GM12878 (cell line): ENCODE measurements around the gene PCDHGB6. TPM values are rescaled to one million over a fixed set of nuclear protein-coding genes. Genes with fewer than 3 reads are reported as not detected.
"Not testable (repeated sequence)": the region's sequence is repeated elsewhere in the genome, so short reads cannot be mapped to it uniquely, and the experiment has no call there.

Experiments
- ATAC-seq: fragments of 200-7000 bp; cut with Tn5 transposase; 3 replicates; pipeline ENCODE4 v1.9.1; 2020; ENCODE audit warnings: mild to moderate bottlenecking, moderate library complexity
- BruUV-seq: library from RNA; stranded (reverse); fragments of 400-500 nt; replicated peaks from 2 replicates; lab custom pipeline; 2021; lab: Mats Ljungman, UMichigan
- CTCF ChIA-PET: fragments of 300-600 bp; sonication (Branson Sonifier 250); formaldehyde crosslinking; extraction: SDS; loops from one replicate; lab custom pipeline; 2021; ENCODE audit warnings: inconsistent platforms; lab: Yijun Ruan, JAX
- POLR2A ChIA-PET: fragments of 350-600 bp; formaldehyde crosslinking; extraction: SDS; loops from one replicate; lab custom pipeline; 2021; ENCODE audit warnings: inconsistent platforms; lab: Charles Lee
- RAD21 ChIA-PET: fragments of 300-600 bp; sonication (Branson Sonifier 250); formaldehyde crosslinking; loops from one replicate; lab custom pipeline; 2023; ENCODE audit warnings: antibody characterized with exemption; ENCODE audit not compliant: unreplicated experiment; lab: Charles Lee
- SMC1A ChIA-PET: fragments of 300-600 bp; sonication (Branson Sonifier 250); formaldehyde crosslinking; loops from one replicate; lab custom pipeline; 2023; ENCODE audit not compliant: unreplicated experiment, uncharacterized antibody; lab: Charles Lee
- DNase-seq: peaks from one replicate; pipeline ENCODE4 v3.0.0-alpha.2; 2011; ENCODE audit warnings: low read depth, low spot score
- FAIRE-seq: peaks from 3 replicates; lab custom pipeline; 2011; peaks lifted over from hg19 to GRCh38; lab: Jason Lieb, UNC
- H2AFZ ChIP-seq: 2 replicates; pipeline ENCODE4 v1.6.0; 2011; ENCODE audit warnings: low read depth, low read length, control low read depth; ENCODE audit not compliant: control insufficient read depth
- H3K27ac ChIP-seq: 2 replicates; pipeline ENCODE4 v1.5.1; 2011; ENCODE audit warnings: control low read depth; ENCODE audit not compliant: control insufficient read depth, insufficient read depth
- H3K27me3 ChIP-seq, 2 experiments: replicated peaks in 1 of 2; 2 replicates each; pipeline versions ENCODE4 v1.6.0 to v1.6.1; 2011; ENCODE audit warnings: low read length in 1 of 2; ENCODE audit not compliant: control insufficient read depth in 2 of 2, insufficient read depth in 2 of 2
- H3K36me3 ChIP-seq, 2 experiments: 2 replicates each; pipeline ENCODE4 v1.5.1; 2011; ENCODE audit warnings: low read length in 1 of 2; ENCODE audit not compliant: control insufficient read depth in 2 of 2, insufficient read depth in 2 of 2
- H3K4me1 ChIP-seq: 2 replicates; pipeline ENCODE4 v1.6.1; 2011; ENCODE audit warnings: mild to moderate bottlenecking, low read length, moderate library complexity, mixed read lengths; ENCODE audit not compliant: control insufficient read depth, insufficient read depth
- H3K4me2 ChIP-seq: 2 replicates; pipeline ENCODE4 v1.6.0; 2011; ENCODE audit warnings: control low read depth; ENCODE audit not compliant: control insufficient read depth, insufficient read depth
- H3K4me3 ChIP-seq: fragments of 200-600 bp; sonication (generic); 2 replicates; pipeline ENCODE4 v1.5.1; 2016
- H3K79me2 ChIP-seq: 2 replicates; pipeline ENCODE4 v1.6.0; 2011; ENCODE audit warnings: low read length; ENCODE audit not compliant: control insufficient read depth, insufficient read depth
- H3K9ac ChIP-seq: 2 replicates; pipeline ENCODE4 v1.8.0; 2011; ENCODE audit warnings: low read length, control low read depth, mixed read lengths; ENCODE audit not compliant: control insufficient read depth, insufficient read depth
- H3K9me3 ChIP-seq: replicated peaks from 3 replicates; pipeline ENCODE4 v1.5.1; 2011; ENCODE audit warnings: mild to moderate bottlenecking, low read length; ENCODE audit not compliant: control insufficient read depth, insufficient read depth
- H4K20me1 ChIP-seq: 2 replicates; pipeline ENCODE4 v1.6.0; 2011; ENCODE audit not compliant: control insufficient read depth, insufficient read depth
- BCL3 ChIP-seq: IDR thresholded peaks from 2 replicates; pipeline ENCODE4 v1.6.1; 2011; ENCODE audit warnings: borderline replicate concordance, low read depth, mild to moderate bottlenecking, moderate library complexity, low read length; ENCODE audit not compliant: insufficient read depth, poor library complexity, severe bottlenecking
- CHD1 ChIP-seq: IDR thresholded peaks from 2 replicates; pipeline ENCODE4 v1.6.1; 2012; ENCODE audit warnings: low read depth, low read length, improper control_type of control experiment
- HDAC6 ChIP-seq: fragments of 200-600 bp; sonication (generic); IDR thresholded peaks from one replicate; pipeline ENCODE4 v1.8.0; 2017; ENCODE audit warnings: antibody characterized with exemption; ENCODE audit not compliant: unreplicated experiment
- JUND ChIP-seq: IDR thresholded peaks from 2 replicates; pipeline ENCODE4 v1.6.1; 2012; ENCODE audit warnings: low read depth, mild to moderate bottlenecking, low read length, improper control_type of control experiment, moderate library complexity
- PBX3 ChIP-seq: IDR thresholded peaks from 2 replicates; pipeline ENCODE4 v1.6.1; 2011; ENCODE audit warnings: mild to moderate bottlenecking, low read depth, low read length, moderate library complexity; ENCODE audit not compliant: insufficient replicate concordance
- RELB ChIP-seq: fragments of 450-650 bp; IDR thresholded peaks from 2 replicates; pipeline ENCODE4 v1.6.1; 2017; ENCODE audit warnings: low read depth, mild to moderate bottlenecking, moderate library complexity
- SMC3 ChIP-seq: IDR thresholded peaks from 2 replicates; pipeline ENCODE4 v1.6.1; 2011; ENCODE audit warnings: low read length, improper control_type of control experiment, borderline replicate concordance
- STAT3 ChIP-seq: IDR thresholded peaks from 2 replicates; pipeline ENCODE4 v1.6.1; 2011; ENCODE audit warnings: low read depth, low read length, improper control_type of control experiment
- SUZ12 ChIP-seq: fragments of 200-600 bp; sonication (generic); IDR thresholded peaks from one replicate; pipeline ENCODE4 v1.6.1; 2018; ENCODE audit warnings: antibody characterized with exemption, mild to moderate bottlenecking; ENCODE audit not compliant: unreplicated experiment
- TBL1XR1 ChIP-seq: IDR thresholded peaks from 2 replicates; pipeline ENCODE4 v1.6.1; 2012; ENCODE audit warnings: low read depth, low read length, improper control_type of control experiment
- WGBS: methylation state at CpG from one replicate; pipeline ENCODE4 v1.1.6; 2016; ENCODE audit warnings: low lambda C conversion rate; ENCODE audit not compliant: insufficient replicate concordance, insufficient coverage; ENCODE audit errors: missing lambda C conversion rate; 5-methylcytosine and 5-hydroxymethylcytosine counted together
- in situ Hi-C: fragments of 300-500 bp; cut with MboI; formaldehyde crosslinking; loops from 9 replicates; pipeline ENCODE4 v1.14.3; 2018; ENCODE audit warnings: mixed read lengths
- intact Hi-C: fragments of 100-400 bp; cut with micrococcal nuclease; formaldehyde crosslinking; loops from one replicate; pipeline ENCODE4 v1.14.2; 2022; ENCODE audit not compliant: unreplicated experiment
- polyA plus RNA-seq, 11 experiments: library from polyadenylated mRNA; depleted of rRNA in 4 of 11; unstranded in 6 of 11; stranded (reverse) in 5 of 11; fragments of >200 nt; fragmentation: Nextera tagmentation in 4 of 11; fragmentation: Illumina TruSeq in 1 of 11; extraction: Ambion mirVana in 4 of 11; extraction: Trizol in 1 of 11; gene quantifications; 1 replicate in 1 of 11; 2 replicates in 10 of 11; pipeline versions ENCODE4 v1.2.1 to v1.2.3, GENCODE V29; 2011 to 2016; ENCODE audit warnings: inconsistent platforms in 2 of 11, missing spikeins in 2 of 11, low read depth in 1 of 11
- total RNA-seq, 4 experiments: library from RNA; depleted of rRNA in 3 of 4; stranded (reverse); fragments of >200 nt in 3 of 4; fragmentation: Illumina TruSeq in 1 of 4; extraction: Trizol in 1 of 4; gene quantifications; 2 replicates each; pipeline versions ENCODE4 v1.2.1 to v1.2.3, GENCODE V29; 2013 to 2021

The PCDHGB6 gene
- total and polyA plus RNA-seq, 10 of the 15 experiments (the other 5 are each of a cell fraction or from before 2014, with no cell fraction given): 0.07 to 1.0 (median 0.31) TPM

GRCh38 chr5:141374627-141375026 is 33.2 kb upstream of the PCDHGB6 start:
- no peaks in the 10 kb centered on the region for H3K27me3 ChIP-seq
- no peak for ATAC-seq

GRCh38 chr5:141375444-141376155 is 32.2 kb upstream of the PCDHGB6 start:
- ATAC-seq, CTCF ChIA-PET, H3K4me1 ChIP-seq, H2AFZ ChIP-seq, POLR2A ChIA-PET, H3K36me3 ChIP-seq, H3K9ac ChIP-seq, H4K20me1 ChIP-seq, H3K79me2 ChIP-seq, FAIRE-seq, H3K27me3 ChIP-seq, RAD21 ChIA-PET, H3K27ac ChIP-seq, intact Hi-C loops, BruUV-seq, SMC1A ChIA-PET, H3K4me2 ChIP-seq, DNase-seq, in situ Hi-C loops, H3K4me3 ChIP-seq: not testable (repeated sequence)
- H3K9me3 ChIP-seq: peaks cover 17% of the 10 kb centered on the region; the same call in 2 of the 3 replicates
- WGBS: 89% methylated on average over 33 of the region's 48 CpGs

More at GRCh38 chr5:141374627-141375026, 33.2 kb upstream of the PCDHGB6 start:
- H3K4me2 ChIP-seq: no peak overlapping the region
- TF ChIP-seq JUND (no peak), SMC3 (no peak), BCL3 (no peak), PBX3 (no peak), CHD1 (no peak), RELB (no peak), TBL1XR1 (no peak), STAT3 (no peak), HDAC6 (no peak), SUZ12 (no peak)
- TF ChIP-seq, all 136 proteins: peak for 0
- Histone ChIP-seq H2AFZ (no peak overlapping the region), H4K20me1 (no peaks in the 10 kb centered on the region), H3K27ac (no peak overlapping the region), H3K36me3 (no peaks in the 10 kb centered on the region), H3K9me3 (peaks cover 17% of the 10 kb centered on the region; the same call in 2 of the 3 replicates), H3K9ac (no peak overlapping the region), H3K4me1 (no peaks in the 10 kb centered on the region), H3K79me2 (no peaks in the 10 kb centered on the region), H3K4me3 (no peak overlapping the region)
- SMC1A ChIA-PET: interaction anchor here (0.8 kb wide), 1 partner anchor 22 kb away, joined by 5 read pairs; no protein-coding TSS in a partner anchor
- RAD21 ChIA-PET: no interaction called here
- CTCF ChIA-PET: interaction anchor here (0.9 to 1.3 kb wide), 3 partner anchors 46 to 189 kb away, joined by 3 to 6 read pairs (median 3); partner anchors contain the start of gene PCDHGA11
- BruUV-seq: no TSS peak
- DNase-seq: no peak
- in situ Hi-C loops (no loop called here), intact Hi-C loops (no loop called here)
- POLR2A ChIA-PET: no interaction called here
- 93% methylated on average over 14 of the region's 14 CpGs for WGBS
- FAIRE-seq: no peak
